Measurements from ENCODE around the gene CELA1.

The CELA1 gene

DNA sequence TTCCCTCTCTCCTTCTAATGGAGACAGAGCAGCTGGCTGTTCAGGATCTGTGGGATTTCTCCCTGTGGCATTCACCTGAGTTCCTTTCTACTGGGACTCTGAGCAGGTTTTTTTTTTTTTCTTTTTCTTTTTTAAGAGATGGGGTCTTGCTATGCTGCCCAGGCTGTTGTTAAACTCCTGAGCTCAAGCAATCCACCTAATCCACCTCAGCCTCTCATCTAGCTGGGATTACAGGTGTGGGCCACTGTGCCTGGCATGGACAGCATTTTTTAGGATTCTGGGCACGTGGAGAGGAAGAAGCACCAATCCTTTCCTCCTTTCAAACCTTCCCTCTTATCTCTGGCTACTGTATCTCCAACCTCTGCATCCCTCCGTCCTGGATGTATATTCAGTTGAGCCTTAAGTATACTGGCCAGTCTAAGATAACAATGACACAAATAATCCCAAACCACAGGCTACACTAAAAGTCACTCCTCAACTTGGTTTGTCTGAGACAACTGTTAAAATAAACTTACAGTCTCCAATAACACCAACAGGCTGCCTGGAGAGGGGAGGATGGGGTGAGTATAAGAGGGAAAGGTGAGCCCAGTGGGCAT, 16.4 kb upstream of the CELA1 start:
- no peak overlapping the region for H3K27ac ChIP-seq
- TF ChIP-seq, protein P1, sequence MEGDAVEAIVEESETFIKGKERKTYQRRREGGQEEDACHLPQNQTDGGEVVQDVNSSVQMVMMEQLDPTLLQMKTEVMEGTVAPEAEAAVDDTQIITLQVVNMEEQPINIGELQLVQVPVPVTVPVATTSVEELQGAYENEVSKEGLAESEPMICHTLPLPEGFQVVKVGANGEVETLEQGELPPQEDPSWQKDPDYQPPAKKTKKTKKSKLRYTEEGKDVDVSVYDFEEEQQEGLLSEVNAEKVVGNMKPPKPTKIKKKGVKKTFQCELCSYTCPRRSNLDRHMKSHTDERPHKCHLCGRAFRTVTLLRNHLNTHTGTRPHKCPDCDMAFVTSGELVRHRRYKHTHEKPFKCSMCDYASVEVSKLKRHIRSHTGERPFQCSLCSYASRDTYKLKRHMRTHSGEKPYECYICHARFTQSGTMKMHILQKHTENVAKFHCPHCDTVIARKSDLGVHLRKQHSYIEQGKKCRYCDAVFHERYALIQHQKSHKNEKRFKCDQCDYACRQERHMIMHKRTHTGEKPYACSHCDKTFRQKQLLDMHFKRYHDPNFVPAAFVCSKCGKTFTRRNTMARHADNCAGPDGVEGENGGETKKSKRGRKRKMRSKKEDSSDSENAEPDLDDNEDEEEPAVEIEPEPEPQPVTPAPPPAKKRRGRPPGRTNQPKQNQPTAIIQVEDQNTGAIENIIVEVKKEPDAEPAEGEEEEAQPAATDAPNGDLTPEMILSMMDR (conservative IDR thresholded peaks at IDR 0.05): no peak

DNA sequence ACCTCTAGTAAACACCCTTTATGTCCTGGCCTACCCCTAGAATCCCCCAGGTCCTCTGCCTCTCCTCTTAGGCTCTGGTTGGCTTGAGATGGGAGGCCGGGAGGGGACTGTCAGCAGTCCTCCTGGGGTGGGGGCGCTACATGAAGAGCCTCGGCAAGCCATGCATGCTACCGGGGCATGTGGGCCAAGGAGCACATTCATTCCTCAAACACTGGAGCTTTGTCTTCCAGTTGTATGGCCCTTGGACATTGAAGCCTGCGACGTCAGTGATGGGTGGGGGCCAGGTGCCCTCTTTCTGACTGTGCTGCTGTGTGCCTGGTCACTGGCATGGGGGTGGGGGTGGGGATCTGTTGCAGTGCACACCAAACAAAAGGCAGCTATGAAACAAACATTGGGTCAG, 15.8 kb upstream of the CELA1 start:
- TF ChIP-seq, protein P1 (conservative IDR thresholded peaks at IDR 0.05): no peak
- H3K27ac ChIP-seq: no peak overlapping the region

DNA sequence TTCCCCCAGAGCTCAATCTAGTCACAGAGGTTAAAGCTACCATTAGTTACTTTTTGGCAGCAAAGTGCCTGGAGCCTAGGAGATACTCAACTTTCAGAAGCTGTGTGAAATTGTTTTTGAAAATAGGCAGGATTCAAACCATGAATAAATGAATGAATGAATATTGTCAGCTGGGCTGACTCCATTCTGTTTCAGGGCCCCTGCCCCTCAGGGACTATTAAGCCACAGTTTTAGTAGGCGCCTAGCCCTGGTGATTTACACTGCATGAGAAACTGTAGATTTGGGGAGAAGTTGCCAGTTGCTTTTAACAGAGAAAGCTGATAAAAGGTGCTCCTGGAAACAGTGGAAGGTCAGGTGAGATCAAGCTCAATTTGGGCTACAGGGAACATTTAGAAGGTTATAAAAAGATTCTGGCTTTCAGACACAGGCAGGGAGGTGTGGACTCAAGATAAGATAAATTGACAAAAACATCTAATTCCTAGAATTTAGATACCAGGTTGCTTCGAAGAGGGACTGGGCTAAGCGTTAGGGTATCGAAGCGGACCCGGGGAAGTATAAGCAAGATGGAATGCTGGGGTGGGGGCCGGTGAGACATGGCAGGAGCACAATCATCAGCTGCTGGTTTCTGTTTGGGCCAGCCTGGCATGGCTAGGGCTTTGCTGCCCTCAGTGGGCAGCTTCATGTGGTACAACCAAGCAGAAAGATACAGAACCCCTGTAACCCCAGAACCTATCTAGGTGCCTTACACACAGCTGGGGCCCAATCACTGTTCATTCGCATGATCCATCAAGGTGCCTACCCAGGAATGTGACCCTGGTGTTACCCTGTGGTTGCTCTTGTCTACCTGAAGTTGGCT, 14.9 kb upstream of the CELA1 start:
- TF ChIP-seq, protein P1 (conservative IDR thresholded peaks at IDR 0.05): no peak
- no peak overlapping the region for H3K27ac ChIP-seq

DNA sequence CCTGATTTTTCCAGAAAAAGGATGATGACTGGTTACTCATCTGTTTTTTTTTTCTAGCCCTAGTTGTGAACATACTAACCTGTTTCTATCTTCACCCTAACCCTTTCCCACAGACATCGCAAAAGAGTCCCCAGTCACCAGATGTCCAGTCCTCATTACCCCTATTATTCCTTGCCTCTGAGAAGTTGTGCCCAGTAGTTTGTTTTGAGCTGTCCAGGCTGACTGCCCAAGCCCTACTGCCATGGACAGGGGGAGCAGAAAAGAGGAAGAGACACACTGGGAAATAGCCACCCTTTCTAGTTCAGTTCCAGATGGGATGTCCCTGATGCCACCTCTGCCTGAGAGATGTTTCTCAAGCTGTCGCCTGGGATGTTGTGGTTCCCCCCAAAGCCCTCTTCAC, 13.8 kb upstream of the CELA1 start:
- TF ChIP-seq, protein P1 (conservative IDR thresholded peaks at IDR 0.05): no peak
- no peak overlapping the region for H3K27ac ChIP-seq

DNA sequence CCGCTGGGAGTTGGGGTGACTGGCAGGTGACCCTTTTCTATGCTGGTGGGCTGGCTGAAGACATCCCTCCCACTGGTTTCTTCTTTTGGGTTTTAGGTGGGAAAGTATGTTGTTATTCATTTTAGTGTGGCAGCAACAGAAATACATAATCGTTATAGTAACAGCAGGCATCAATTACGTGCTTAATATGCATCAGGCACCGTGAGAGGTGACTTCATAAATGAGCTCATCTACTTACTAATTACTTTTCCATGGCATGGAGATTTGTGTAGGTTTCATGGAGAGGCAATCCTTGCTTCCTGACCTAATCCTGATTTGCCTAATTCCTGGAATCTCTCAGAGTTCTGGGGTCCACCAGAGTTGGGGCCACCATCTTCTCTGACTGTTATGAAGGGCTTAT, 13.4 kb upstream of the CELA1 start:
- H3K27ac ChIP-seq: no peak overlapping the region
- TF ChIP-seq, protein P1 (conservative IDR thresholded peaks at IDR 0.05): no peak

DNA sequence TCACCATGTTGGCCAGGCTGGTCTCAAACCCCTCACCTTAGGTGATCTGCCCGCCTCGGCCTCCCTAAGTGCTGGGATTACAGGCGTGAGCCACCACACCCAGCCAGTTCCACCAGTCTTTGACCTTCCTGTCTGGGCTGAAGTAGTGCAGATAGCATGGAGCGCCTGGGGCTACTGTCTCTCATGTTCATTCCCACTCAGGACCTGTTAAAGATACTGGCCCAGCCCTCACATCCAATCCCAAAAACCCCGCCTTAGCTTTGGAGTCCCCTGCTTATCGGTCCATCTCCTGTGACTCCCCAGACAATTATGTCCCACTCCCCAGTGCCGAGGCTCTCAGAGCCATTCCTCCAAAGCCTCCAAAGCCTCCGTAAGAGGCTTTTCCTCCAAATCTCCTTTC, 12.0 kb upstream of the CELA1 start:
- H3K27ac ChIP-seq: no peak overlapping the region
- TF ChIP-seq, protein P1 (conservative IDR thresholded peaks at IDR 0.05): no peak

DNA sequence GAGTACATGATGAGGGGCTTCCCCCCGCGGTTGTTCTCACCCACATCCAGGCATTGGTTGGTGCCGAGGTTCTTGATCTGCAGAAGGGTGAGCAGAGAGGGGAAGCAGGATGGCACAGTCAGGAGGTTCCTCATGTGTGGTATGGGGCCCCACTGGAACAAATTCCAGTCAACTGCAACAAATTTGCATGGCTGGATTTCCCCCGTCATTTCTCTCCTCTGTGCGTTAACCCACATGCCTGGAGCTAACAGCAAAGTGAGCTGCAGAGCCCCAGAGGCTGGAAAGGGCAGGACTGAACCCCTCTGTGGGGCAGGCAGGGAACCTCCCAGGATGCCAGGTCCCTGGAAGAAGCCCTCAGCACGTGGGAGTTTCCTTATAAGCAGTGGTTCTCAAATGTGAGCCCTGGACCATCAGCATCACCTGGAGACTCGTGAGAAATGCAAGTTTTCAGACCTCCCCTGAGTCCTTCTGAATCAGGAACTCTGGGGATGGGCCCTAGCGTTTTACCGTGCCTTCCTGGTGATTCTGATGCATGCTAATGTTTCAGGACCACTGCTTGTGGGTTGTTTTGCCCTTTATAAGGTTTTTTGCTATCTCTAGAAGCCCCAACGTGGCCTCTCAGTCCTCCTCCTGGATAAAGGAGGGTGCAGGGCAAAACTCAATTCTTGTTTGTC, 11.0 kb upstream of the CELA1 start:
- TF ChIP-seq, protein P1 (conservative IDR thresholded peaks at IDR 0.05): no peak
- no peak overlapping the region for H3K27ac ChIP-seq

All from VCaP (cell line).